Measurements from ENCODE around the gene KRTAP4-2. TPM values are rescaled to one million over a fixed set of nuclear protein-coding genes. Genes with fewer than 3 reads are reported as not detected.
"Not testable (repeated sequence)": the region's sequence is repeated elsewhere in the genome, so short reads cannot be mapped to it uniquely, and the experiment has no call there.

KRTAP4-2 gene
- total RNA-seq, 4 donors from 2014 or later, result not detected

DNA sequence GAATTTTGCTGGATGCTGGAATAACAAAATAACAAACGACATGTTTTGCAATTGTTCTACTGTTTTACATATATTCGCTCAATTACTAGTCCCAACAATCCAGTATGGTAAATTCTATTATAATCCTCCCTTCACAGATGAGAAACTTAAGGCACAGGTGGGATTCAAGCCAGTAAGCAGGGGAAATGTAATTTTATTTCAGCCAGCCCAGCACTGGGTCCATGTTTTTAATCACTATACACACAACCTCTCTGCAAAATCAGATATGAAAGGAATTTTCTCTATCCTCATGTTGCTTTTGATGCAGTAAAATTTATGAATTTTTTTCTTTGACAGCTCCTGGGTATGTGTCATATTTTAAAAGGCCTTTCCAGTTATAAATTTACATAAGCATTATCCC is 32.8 kb downstream of the KRTAP4-2 start:
- DNase-seq (ENCODE audit: low spot score) (no peak), ATAC-seq (ENCODE audit: low FRiP score) (no peak)
- TF ChIP-seq, protein P1, sequence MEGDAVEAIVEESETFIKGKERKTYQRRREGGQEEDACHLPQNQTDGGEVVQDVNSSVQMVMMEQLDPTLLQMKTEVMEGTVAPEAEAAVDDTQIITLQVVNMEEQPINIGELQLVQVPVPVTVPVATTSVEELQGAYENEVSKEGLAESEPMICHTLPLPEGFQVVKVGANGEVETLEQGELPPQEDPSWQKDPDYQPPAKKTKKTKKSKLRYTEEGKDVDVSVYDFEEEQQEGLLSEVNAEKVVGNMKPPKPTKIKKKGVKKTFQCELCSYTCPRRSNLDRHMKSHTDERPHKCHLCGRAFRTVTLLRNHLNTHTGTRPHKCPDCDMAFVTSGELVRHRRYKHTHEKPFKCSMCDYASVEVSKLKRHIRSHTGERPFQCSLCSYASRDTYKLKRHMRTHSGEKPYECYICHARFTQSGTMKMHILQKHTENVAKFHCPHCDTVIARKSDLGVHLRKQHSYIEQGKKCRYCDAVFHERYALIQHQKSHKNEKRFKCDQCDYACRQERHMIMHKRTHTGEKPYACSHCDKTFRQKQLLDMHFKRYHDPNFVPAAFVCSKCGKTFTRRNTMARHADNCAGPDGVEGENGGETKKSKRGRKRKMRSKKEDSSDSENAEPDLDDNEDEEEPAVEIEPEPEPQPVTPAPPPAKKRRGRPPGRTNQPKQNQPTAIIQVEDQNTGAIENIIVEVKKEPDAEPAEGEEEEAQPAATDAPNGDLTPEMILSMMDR (IDR thresholded peaks at IDR 0.05), result no peak

DNA sequence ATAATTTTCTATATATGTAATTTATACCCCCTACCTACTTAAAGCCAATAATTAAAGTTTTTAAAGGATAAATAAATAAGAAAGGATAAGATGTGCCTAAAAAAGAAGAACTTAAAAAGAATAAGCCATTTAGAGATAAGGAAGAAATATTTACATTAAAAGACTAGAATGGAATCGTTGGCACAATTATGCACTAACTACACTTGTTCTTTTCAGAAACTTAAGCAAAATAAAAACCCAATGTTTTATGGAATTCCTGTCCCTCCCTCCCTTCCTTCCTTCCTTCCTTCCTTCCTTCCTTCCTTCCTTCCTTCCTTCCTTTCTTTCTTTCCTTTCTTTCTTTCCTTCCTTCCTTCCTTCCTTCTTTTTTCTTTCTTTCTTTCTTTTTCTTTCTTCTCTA is 33.2 kb downstream of the KRTAP4-2 start:
- DNase-seq (ENCODE audit: low spot score), result no peak
- ATAC-seq (ENCODE audit: low FRiP score), result no peak
- TF ChIP-seq, protein P1 (IDR thresholded peaks at IDR 0.05), result no peak

DNA sequence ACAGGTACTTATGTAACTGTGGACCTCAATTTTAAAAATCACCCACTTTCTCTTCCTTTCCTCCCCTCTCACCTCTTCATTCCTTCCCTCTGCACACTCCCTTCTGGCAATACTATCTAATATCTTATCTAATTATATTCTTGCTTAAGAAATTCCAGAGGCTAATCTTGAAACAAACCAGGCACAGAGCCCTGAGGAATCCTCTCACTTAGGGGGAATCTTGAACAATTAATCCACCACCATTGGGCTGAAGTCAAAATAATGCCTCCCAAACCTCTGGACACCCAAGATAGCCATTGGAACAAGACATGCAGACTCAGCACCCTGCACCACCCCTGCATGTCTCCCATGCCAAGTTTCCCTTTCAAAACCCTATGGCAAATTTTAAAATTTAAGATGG is 36.7 kb downstream of the KRTAP4-2 start:
- DNase-seq (ENCODE audit: low spot score) (no peak), ATAC-seq (ENCODE audit: low FRiP score) (no peak)
- TF ChIP-seq, protein P1 (IDR thresholded peaks at IDR 0.05), result no peak

DNA sequence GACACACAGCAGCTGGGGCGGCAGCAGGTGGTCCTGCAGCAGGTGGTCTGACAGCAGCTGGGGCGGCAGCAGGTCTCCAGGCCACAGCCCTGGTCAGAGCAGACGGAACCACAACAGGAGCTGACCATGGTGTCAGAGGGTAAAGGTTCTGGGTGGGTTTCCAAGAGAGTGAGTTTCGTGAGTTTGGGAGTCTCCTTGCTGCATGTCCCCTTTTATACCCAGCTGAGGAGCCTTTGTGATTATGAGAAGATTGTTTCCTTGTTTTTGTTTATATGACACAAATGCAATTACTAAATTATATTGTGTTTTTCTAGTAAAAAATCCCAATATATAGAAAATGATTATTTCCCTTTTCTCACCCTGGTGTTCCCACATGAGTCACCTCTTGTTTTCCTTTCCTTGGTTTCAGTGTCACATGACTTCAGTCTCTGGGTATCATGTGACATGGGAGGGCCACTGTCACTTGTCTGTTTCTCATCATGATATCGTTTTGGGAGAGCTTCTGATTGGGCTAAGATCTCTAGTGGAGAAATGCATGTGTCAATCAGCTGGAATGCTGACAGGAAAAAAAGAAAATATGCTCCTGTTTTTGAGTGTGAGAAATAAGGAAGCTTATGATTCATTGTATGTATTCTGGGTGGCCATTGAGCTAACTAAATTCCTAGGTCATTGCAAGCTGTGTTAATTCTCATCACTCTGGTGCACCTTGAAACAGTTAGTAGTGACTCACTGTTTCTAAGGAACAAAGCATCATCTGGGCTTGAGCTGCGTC is 37.5 kb downstream of the KRTAP4-2 start, which contains the start of gene KRTAP4-6:
KRTAP4-6 (minus strand) TSS at position 185 of the 772 bp plus-strand sequence; CDS start at position 128, 57 bp downstream.
- DNase-seq (ENCODE audit: low spot score), result no peak

DNA sequence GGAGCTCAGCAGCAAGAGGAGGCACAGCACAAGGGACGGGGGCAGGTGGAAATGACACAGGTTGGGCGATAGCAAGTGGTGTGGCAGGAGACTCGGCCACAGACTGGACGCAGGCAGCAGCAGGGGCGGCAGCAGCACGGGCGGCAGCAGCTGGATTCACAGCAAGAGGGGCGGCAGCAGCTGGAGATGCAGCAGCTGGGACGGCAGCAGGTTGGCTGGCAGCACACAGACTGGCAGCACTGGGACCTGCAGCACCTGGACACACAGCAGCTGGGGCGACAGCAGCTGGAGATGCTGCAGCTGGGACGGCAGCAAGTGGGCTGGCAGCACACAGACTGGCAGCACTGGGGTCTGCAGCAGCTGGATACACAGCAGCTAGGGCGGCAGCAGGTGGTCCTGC is 38.2 kb downstream of the KRTAP4-2 start:
- ATAC-seq (ENCODE audit: low FRiP score); DNase-seq (ENCODE audit: low spot score): not testable (repeated sequence)

More for the DNA sequence above, 37.5 kb downstream of the KRTAP4-2 start, which contains the start of gene KRTAP4-6:
- TF ChIP-seq, protein P1 (IDR thresholded peaks at IDR 0.05), result no peak
- ATAC-seq (ENCODE audit: low FRiP score), result peak; percentile 66

DNA sequence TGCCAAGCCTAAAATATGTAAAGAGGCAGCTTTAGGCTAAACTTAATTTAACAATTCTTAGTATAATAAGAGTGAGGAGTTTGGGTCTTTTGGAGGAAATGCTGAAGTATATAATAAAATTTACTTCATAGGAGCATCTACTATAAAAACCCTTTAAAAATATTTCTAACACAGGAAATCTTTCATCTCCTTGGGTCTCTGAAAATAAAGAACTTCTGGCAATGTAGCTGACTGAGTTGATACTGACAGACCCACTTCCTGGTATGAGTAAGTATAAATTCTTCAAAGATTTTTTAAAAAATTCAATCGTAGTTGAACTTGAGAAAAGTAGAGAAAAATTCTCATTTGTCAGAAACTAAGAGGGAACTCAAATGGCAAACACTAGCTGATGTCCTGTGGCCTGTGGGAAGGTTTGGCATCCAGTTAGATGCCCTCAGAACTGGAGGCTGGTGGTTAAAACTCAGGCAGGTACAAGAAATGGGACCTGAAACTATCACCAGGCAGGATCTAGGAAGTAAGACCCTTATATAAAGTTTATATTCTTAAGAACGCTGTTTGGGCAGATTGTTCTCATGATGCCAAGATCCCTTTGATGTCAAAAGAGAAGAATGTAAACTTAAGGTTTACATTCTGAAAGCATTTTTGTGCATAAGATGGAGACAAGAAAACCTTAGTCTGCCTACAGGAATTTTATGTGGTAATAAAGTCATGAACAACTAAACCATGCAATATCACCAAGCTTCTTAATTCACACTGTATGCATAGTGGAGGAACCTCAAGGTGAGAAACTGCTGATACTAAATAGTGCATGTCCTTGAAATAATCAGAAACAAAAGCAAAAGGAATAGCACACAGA is 43.9 kb downstream of the KRTAP4-2 start:
- ATAC-seq (ENCODE audit: low FRiP score) (no peak), DNase-seq (ENCODE audit: low spot score) (no peak)
- TF ChIP-seq, protein P1 (IDR thresholded peaks at IDR 0.05), result no peak

DNA sequence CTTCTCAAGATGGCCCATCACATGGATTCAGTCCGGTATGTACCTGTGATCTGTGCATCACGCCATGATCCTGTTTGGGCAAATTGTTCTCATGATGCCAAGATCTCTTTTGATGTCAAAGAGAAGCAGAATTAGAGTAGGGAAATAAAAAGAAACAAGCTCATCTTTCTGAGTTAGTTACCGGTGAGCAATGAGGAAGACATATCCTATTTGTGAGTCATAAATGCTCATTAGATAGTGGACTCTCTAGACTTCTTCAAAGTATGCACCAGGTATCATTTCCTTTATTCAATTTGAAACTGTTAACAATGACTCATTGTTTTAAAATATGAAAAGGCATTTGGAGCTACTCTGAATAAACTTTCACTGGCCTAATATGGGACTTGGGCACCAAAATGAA is 46.0 kb downstream of the KRTAP4-2 start:
- DNase-seq (ENCODE audit: low spot score) (no peak), ATAC-seq (ENCODE audit: low FRiP score) (no peak)
- TF ChIP-seq, protein P1 (IDR thresholded peaks at IDR 0.05), result no peak
